Measurements from ENCODE around the gene KLHL17.

Gene KLHL17

DNA sequence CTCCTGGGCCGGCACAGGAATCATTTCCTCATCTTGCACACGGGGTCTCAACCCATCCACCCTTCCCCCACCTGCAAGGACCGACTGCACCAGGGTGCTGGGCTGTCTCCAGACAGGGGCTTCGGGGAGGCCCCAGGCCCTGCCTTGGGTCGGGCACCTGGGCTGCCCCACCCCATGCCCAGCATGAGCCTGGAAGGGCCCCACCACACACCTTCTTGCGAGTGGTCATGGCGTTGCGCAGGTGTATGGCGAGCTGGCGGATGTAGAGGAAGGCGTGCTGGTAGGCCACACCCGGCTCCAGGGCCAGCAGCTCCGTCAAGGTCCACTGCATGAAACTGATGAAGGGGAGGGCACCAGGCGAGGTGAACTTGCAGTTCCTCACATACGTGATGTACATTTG lies 8.2 kb upstream of the KLHL17 start:
- peaks cover under 1% of the 10 kb centered on the region for H3K4me1 Mint-ChIP-seq
- no peak overlapping the region for H3K27ac Mint-ChIP-seq
- H3K4me3 Mint-ChIP-seq, result no peak overlapping the region
- no peaks in the 10 kb centered on the region for H3K27me3 Mint-ChIP-seq
- H3K9me3 Mint-ChIP-seq, result no peaks in the 10 kb centered on the region
- peaks cover 17% of the 10 kb centered on the region for H3K36me3 Mint-ChIP-seq

GRCh38 chr1:952603-953002 lies 7.8 kb upstream of the KLHL17 start:
- Mint-ChIP-seq H3K4me1 (peaks cover 4% of the 10 kb centered on the region), H3K27me3 (no peaks in the 10 kb centered on the region), H3K9me3 (no peaks in the 10 kb centered on the region), H3K27ac (no peak overlapping the region), H3K36me3 (peaks cover 18% of the 10 kb centered on the region), H3K4me3 (no peak overlapping the region)

DNA sequence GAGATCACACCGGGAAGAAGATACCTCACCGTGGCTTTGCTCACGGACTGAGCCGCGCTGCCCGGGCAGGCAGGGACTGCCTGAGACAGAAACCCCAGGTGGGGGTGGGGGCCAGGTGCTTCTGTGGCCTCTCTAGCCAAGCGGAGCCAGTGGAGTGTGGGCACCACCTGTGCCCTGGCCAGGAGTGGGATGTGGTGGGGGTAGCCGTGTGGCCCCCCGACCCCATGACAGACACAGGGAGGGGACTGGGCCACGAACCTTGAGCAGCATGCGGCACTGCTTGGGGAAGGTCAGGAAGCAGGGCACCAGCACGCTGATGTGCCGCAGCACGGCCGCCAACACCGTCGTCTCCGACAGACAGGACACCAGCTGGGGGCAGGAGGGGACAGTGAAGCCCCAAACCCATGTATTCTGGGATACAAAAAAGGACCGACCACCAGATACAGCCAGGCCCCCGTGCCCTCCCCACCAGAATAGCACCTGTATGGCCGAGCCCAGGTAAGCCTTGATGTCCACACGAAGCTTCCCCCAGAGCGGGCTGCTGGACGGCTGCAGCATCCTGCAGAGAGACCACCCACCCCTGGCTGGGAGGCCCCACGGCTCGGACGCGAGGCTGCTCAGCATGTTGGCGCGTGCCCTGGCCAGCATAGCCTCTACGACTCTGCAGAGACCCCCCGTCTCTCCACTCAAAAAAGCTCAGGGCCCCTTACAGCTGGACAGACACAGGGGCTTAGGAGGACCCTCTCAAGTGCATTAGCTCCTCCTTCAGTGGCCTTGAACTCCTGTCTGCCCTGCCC lies 6.7 kb upstream of the KLHL17 start:
- no peaks in the 10 kb centered on the region for H3K27me3 Mint-ChIP-seq
- no peak overlapping the region for H3K4me3 Mint-ChIP-seq
- peaks cover 13% of the 10 kb centered on the region for H3K4me1 Mint-ChIP-seq
- no peaks in the 10 kb centered on the region for H3K9me3 Mint-ChIP-seq
- H3K36me3 Mint-ChIP-seq, result peaks cover 21% of the 10 kb centered on the region
- H3K27ac Mint-ChIP-seq, result no peak overlapping the region

DNA sequence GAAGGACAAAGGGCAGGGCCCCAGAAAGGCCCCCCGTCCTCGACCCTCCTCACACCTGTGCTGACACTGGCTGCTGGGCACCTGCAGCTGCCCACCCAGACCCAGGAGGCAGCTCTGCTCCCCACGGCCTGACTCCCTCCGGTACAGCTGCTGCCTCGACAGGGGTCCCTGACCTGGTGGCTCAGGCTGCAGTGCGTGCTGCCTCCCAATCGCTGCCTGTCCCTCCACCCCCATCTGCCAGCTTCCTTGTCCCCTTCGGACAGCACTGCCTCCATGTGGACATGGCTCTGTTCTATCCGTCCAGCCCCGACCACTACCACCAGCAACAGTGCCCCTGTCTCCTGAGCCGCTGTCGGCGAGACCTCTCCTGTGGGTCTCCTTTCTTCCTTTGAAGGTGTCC lies 5.5 kb upstream of the KLHL17 start:
- peaks cover 13% of the 10 kb centered on the region for H3K4me1 Mint-ChIP-seq
- peaks cover 20% of the 10 kb centered on the region for H3K36me3 Mint-ChIP-seq
- H3K27ac Mint-ChIP-seq, result no peak overlapping the region
- H3K4me3 Mint-ChIP-seq, result no peak overlapping the region
- no peaks in the 10 kb centered on the region for H3K27me3 Mint-ChIP-seq
- no peaks in the 10 kb centered on the region for H3K9me3 Mint-ChIP-seq

GRCh38 chr1:955474-955873 lies 4.9 kb upstream of the KLHL17 start:
- Mint-ChIP-seq H3K9me3 (no peaks in the 10 kb centered on the region), H3K4me1 (peaks cover 13% of the 10 kb centered on the region), H3K27ac (no peak overlapping the region), H3K27me3 (no peaks in the 10 kb centered on the region), H3K36me3 (peaks cover 20% of the 10 kb centered on the region), H3K4me3 (no peak overlapping the region)

DNA sequence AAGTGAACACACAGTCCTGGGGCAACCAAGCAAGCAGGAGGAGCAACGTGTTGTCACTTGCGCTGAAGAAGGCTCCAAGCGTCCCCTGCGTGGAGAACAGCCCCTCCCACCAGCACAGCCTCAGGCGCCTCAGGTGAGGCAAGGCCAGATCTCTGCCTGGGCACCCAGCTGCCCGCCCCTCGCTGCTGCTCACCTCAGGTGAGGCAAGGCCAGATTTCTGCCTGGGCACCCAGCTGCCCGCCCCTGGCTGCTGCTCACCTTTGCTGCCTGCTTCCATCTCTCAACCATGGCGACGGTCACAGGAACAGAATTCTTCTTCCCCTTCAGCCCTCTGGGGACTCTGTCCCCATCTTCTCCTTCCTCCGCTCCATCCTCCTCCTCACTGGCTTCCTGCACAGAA lies 3.7 kb upstream of the KLHL17 start:
- Mint-ChIP-seq H3K27me3 (no peaks in the 10 kb centered on the region), H3K4me1 (peaks cover 13% of the 10 kb centered on the region), H3K27ac (no peak overlapping the region), H3K4me3 (no peak overlapping the region), H3K9me3 (no peaks in the 10 kb centered on the region), H3K36me3 (peaks cover 15% of the 10 kb centered on the region)

DNA sequence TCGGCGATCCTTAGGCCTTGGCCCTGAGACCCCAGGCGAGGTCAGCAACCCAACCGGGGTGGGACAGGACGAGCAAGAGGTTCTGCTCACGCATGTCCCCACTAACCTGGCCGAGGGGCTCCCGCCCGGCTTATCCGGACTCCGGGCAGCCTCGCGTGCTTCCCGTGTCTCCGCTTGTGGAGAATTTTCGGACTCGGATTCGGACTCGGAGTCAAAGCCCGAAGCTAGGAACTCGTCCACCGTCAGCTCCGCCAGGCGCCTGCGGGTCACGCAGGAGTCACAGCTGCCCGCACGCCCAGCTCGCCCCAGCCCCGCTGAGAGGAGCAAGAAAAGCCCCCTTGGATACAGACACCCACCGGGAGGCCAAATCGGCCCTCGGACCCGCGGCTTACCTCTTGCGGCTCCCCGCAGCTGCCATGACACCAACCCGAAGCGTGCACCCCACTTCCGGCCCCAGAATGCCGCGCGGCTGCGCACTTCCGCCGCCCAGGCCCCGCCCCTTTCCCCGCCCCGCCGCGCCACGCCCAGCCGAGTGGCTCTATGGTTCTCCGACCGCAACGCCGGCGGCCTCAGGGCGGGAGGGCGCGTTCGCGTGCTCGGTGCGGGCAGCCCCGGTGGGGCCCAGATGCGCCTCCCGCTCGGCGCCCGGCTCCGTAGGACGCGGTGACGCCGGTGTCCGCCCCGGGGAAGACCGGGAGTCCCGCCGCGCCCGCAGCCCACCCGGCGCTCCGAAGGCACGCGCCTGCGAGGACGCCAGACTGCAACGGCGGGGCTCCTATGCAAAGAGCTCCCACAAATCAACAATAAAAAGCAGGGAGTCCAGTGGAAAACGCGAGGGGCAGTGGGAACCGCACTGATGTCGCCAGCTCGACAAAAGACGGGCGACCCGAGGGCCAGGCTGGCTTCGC lies 1.3 kb upstream of the KLHL17 start, which contains the start of gene NOC2L:
NOC2L (minus strand) TSS at position 434 of the 908 bp plus-strand sequence; CDS start at position 418, 16 bp downstream.
- Mint-ChIP-seq H3K27me3 (no peaks in the 10 kb centered on the region), H3K36me3 (peaks cover 15% of the 10 kb centered on the region)

GRCh38 chr1:959731-960362 lies 537 bp upstream of the KLHL17 start:
- Mint-ChIP-seq H3K9me3 (no peaks in the 10 kb centered on the region), H3K27ac (peak overlapping the region; percentile 17), H3K36me3 (peaks cover 14% of the 10 kb centered on the region), H3K27me3 (no peaks in the 10 kb centered on the region), H3K4me1 (peaks cover 13% of the 10 kb centered on the region), H3K4me3 (peak overlapping the region; percentile 98)

More for the DNA sequence above, 1.3 kb upstream of the KLHL17 start, which contains the start of gene NOC2L:
- H3K9me3 Mint-ChIP-seq, result no peaks in the 10 kb centered on the region
- peak within 1 kb of the TSS; percentile 98 for H3K4me3 Mint-ChIP-seq
- H3K4me1 Mint-ChIP-seq, result peaks cover 13% of the 10 kb centered on the region
- peak within 1 kb of the TSS; percentile 70 for H3K27ac Mint-ChIP-seq

DNA sequence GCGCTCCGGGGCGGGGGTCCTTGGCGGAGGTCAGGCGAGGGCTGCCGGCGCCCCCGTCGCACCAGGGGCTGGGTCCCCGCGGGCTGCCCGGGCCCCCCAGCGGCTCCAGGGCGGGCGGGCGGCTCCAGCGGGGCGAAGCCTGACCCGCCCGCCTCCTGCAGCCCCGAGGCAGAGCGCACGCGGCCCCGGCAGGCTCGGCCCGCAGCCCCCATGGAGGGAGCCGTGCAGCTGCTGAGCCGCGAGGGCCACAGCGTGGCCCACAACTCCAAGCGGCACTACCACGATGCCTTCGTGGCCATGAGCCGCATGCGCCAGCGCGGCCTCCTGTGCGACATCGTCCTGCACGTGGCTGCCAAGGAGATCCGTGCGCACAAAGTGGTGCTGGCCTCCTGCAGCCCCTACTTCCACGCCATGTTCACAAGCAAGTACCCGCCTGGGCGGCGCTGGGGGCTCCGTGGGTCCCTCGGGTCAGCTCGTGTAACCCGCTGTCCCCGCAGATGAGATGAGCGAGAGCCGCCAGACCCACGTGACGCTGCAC lies 817 bp downstream of the KLHL17 start:
- Mint-ChIP-seq H3K27me3 (no peaks in the 10 kb centered on the region), H3K4me1 (peaks cover 13% of the 10 kb centered on the region), H3K4me3 (peak overlapping the region; percentile 69), H3K27ac (no peak overlapping the region), H3K9me3 (no peaks in the 10 kb centered on the region), H3K36me3 (peaks cover 10% of the 10 kb centered on the region)

- Mint-ChIP-seq H3K36me3 (peaks cover 5% of the 10 kb centered on the region), H3K4me3 (peak overlapping the region; percentile 69), H3K27me3 (no peaks in the 10 kb centered on the region), H3K9me3 (no peaks in the 10 kb centered on the region), H3K27ac (no peak overlapping the region), H3K4me1 (peaks cover 9% of the 10 kb centered on the region)
These were observed 2.3 kb downstream of the KLHL17 start for GRCh38 chr1:962381-963300.

DNA sequence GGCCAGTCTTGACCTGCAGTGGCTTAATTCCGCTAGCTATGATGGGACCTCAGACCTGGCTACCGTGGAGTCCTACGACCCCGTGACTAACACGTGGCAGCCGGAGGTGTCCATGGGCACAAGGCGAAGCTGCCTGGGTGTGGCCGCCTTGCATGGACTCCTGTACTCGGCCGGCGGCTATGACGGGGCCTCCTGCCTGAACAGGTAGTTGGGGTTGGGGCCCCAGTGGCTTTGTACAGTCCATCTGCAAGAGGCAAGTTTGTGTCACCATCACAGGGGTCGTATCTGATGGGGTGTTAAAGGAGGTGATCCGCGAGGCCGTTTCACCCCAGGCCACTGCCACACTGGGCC lies 2.9 kb downstream of the KLHL17 start:
- Mint-ChIP-seq H3K4me3 (no peak overlapping the region), H3K9me3 (no peaks in the 10 kb centered on the region), H3K27ac (no peak overlapping the region), H3K27me3 (peaks cover under 1% of the 10 kb centered on the region), H3K4me1 (peaks cover 4% of the 10 kb centered on the region), H3K36me3 (peaks cover 3% of the 10 kb centered on the region)

DNA sequence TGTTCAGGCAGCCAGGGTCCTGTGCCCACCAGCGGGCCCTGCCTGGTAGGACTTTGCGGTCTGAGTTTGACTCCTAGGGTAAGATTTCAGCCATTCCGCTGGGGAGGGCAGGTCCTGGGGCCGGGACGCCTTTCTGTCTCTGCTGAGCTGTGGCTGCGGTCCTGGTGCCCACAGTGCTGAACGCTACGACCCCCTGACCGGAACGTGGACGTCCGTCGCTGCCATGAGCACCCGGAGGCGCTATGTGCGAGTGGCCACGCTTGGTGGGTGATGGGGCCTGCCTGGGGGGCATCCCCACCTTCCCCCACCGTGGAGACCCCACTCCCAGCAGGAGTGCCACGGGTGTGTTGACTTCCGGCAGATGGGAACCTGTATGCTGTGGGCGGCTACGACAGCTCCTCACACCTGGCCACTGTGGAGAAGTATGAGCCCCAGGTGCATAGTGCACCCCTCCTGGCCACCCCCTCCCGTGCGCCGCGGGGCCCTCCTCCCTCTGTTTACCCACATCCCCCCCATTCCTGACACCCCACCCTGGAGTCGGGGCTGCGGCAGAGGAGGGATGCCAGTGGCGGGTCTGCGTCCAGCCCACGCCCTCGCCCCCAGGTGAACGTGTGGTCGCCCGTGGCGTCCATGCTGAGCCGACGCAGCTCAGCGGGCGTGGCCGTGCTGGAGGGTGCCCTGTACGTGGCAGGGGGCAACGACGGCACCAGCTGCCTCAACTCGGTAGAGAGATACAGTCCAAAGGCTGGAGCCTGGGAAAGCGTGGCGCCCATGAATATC lies 3.6 kb downstream of the KLHL17 start:
- Mint-ChIP-seq H3K27ac (no peak overlapping the region), H3K9me3 (no peaks in the 10 kb centered on the region), H3K4me1 (no peaks in the 10 kb centered on the region), H3K4me3 (no peak overlapping the region), H3K36me3 (peaks cover 1% of the 10 kb centered on the region), H3K27me3 (peaks cover 3% of the 10 kb centered on the region)

- Mint-ChIP-seq H3K27me3 (peaks cover 6% of the 10 kb centered on the region), H3K4me3 (no peak overlapping the region), H3K9me3 (no peaks in the 10 kb centered on the region), H3K36me3 (peaks cover 1% of the 10 kb centered on the region), H3K27ac (no peak overlapping the region), H3K4me1 (no peaks in the 10 kb centered on the region)
These were observed 4.5 kb downstream of the KLHL17 start for GRCh38 chr1:964691-965525.

Measured in activated naive CD4-positive, alpha-beta T cell treated with anti-CD3 and anti-CD28 coated beads, Interleukin-2, amount 50 U/mL, for 24 hours (primary cell).